DMS 273 (cell line): ENCODE results near the gene GSTP1.
A peak's percentile ranks its signal among the peaks of the same experiment; 100 is the strongest.
"Not testable (repeated sequence)": the region's sequence is repeated elsewhere in the genome, so short reads cannot be mapped to it uniquely, and the experiment has no call there.

ENCODE experiments used
- DNase-seq: peaks from one replicate; lab custom pipeline; 2025; ENCODE audit not compliant: unreplicated experiment; lab: John Stamatoyannopoulos, UW

The GSTP1 gene

GRCh38 chr11:67583247-67584204, at the start of gene GSTP1:
TSS of gene GSTP1 (plus strand) at chr11:67583812. CDS start at chr11:67583844, 32 bp downstream.
- peak; percentile 94 for DNase-seq

- DNase-seq, result peak; percentile 42
These were observed 49.4 kb upstream of the GSTP1 start for GRCh38 chr11:67534070-67534679.

- no peak for DNase-seq
These were observed 48.1 kb upstream of the GSTP1 start for GRCh38 chr11:67535561-67535960.

- no peak for DNase-seq
These were observed 45.3 kb upstream of the GSTP1 start for GRCh38 chr11:67538306-67538705.

- DNase-seq, result no peak
These were observed 44.6 kb upstream of the GSTP1 start for GRCh38 chr11:67538823-67539505.

- peak; percentile 12 for DNase-seq
These were observed 44.1 kb upstream of the GSTP1 start for GRCh38 chr11:67539550-67539949.

- DNase-seq, result no peak
These were observed 42.4 kb upstream of the GSTP1 start for GRCh38 chr11:67541198-67541597.

- DNase-seq, result peak; percentile 81
These were observed 41.4 kb upstream of the GSTP1 start for GRCh38 chr11:67542169-67542568.

- DNase-seq, result peak; percentile 72
These were observed 40.6 kb upstream of the GSTP1 start for GRCh38 chr11:67542971-67543370.

GRCh38 chr11:67543585-67543984, 40.0 kb upstream of the GSTP1 start:
- DNase-seq, result no peak

- DNase-seq, result no peak
These were observed 38.9 kb upstream of the GSTP1 start for GRCh38 chr11:67544616-67545242.

- DNase-seq, result peak; percentile 42
These were observed 38.3 kb upstream of the GSTP1 start for GRCh38 chr11:67545280-67545679.

GRCh38 chr11:67548112-67548511, 35.5 kb upstream of the GSTP1 start:
- DNase-seq, result not testable (repeated sequence)

GRCh38 chr11:67548555-67549110, 35.0 kb upstream of the GSTP1 start:
- DNase-seq, result no peak

- no peak for DNase-seq
These were observed 32.5 kb upstream of the GSTP1 start for GRCh38 chr11:67551127-67551526.

GRCh38 chr11:67551697-67552096, 31.9 kb upstream of the GSTP1 start:
- not testable (repeated sequence) for DNase-seq

GRCh38 chr11:67556244-67556643, 27.4 kb upstream of the GSTP1 start:
- DNase-seq, result no peak

GRCh38 chr11:67558084-67558772, 25.4 kb upstream of the GSTP1 start:
- no peak for DNase-seq

- DNase-seq, result no peak
These were observed 21.5 kb upstream of the GSTP1 start for GRCh38 chr11:67561971-67562619.
